IPS DF 4.7 (cell line): ENCODE data around the gene DISP3.

ENCODE experiments used
- DNase-seq: peaks from one replicate; pipeline ENCODE4 v3.0.0-alpha.2; 2013; ENCODE audit warnings: low spot score; ENCODE audit errors: extremely low read depth

DISP3 gene

DNA sequence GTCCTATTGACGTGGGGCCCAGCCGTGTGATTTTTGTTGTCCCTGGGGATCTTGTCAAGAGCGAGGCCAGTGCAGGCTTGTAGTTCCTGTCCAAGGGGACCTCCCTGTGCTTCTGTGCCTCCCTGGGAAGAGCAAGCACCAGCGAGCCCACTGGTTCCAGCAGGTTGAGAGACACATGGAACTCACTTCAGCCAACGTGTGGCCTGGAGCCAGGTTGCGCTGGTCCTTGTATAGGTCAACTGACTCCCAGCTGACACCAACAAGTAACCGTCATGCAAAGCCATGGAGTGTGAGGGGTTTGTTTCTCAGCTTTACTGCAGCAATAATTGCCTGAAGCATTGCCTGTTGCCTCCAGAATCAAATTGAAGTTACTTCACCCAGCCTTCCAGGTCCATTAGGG is 63.0 kb downstream of the DISP3 start:
- DNase-seq, result no peak

DNA sequence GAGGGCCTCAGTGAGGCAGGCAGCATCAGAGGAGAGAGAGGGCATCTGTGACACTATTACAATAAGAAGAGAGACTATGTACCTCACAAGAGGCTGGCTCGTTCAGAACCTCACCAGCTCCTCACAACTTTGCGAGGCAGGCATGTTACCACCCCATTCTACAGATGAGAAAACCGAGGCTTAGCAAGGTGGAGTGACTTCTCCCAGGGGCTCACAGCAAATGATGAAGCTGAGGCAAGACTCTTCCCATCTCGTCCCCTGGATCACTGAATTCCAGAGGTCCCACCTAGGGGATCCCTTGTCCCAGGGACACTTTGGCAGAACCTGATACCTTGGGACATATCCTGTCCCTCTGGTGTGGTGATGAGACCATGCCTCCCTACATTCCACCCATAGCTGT is 64.4 kb downstream of the DISP3 start:
- DNase-seq, result no peak

DNA sequence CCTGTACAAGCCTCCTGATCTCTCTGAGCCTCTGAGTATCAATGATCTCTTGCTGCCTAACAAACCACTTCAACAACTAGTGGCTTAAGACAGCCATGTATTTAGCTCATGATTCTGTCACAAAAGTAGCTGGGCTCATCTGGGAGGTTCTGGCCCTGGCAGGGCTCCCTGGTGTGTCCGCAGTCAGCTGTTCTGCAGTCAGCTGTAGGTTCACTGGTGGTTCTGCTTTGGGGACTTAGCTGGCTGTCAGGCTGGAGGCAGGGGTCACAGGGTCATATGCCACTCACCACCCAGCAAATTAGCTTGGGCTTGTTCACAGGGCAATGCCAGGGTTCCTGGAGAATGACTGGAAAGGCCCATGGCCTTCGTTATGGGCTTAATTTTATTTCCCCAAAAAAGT is 64.8 kb downstream of the DISP3 start:
- DNase-seq, result no peak

DNA sequence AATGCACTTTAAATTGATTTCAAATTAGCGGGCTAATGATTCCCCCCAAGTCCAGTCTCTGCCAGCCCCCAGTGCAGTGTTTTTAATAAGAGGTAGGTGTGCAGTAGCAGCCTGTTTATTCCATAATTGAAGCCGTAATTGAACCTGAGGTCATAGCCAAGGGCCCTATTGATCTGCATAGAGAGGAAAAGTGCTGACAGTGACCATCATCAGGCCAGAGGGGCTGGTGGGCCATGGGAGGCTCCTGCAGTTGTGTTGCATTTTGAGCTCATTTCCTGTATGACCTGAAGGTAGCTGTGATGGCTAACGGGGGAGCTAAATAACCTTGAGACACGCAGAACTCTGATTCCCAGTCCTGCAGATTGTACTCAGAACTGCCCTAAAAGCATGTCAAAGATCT is 67.5 kb downstream of the DISP3 start:
- DNase-seq, result no peak

DNA sequence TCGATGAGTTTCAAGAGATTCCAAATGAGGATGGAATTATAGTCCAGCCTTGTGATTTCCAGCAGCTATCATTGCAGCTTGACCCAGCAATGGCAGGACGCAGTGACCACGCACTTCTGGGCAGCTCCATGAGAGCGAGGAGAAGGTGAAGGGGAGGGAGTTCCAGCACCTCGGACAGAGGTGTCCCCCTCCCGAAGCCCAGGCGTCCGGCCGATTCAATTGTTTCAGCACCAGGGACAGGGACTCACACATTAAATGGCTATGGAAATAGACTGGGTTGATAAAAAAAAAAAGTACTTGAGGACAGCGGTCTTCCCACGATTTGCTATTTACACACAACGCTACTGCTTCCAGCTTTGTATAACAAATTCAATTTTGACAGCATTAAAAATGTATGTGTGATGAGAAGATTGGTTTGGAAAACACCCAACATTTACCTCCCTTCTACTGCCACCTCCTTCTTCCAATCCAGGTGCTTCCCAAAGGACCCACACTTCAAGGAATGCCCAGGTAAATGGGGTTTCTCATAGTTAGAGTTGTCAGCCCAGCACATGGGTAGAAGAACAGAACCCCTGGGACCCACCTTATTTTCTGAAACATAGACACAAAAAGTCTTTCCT is 71.8 kb downstream of the DISP3 start:
- DNase-seq, result peak; percentile 68

DNA sequence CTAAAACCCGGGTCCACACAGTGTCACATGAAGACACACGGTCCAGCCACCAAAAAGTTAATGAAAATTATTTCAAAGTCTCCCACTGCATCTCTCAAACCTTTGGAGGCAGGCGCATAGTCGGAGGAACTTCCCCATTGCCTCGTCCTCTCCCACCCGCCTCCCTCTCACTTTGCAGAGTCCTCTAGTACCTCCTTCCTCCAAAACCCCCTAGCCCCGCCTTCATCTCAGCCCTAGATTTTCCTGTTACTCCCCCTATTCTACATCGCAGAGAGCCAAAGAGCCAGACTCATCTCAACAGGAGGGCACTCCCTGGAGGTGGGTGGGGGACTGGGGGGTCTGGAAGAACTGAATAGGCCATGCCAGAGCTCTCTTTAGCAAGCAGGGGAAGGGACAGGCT is 79.3 kb downstream of the DISP3 start:
- no peak for DNase-seq

DNA sequence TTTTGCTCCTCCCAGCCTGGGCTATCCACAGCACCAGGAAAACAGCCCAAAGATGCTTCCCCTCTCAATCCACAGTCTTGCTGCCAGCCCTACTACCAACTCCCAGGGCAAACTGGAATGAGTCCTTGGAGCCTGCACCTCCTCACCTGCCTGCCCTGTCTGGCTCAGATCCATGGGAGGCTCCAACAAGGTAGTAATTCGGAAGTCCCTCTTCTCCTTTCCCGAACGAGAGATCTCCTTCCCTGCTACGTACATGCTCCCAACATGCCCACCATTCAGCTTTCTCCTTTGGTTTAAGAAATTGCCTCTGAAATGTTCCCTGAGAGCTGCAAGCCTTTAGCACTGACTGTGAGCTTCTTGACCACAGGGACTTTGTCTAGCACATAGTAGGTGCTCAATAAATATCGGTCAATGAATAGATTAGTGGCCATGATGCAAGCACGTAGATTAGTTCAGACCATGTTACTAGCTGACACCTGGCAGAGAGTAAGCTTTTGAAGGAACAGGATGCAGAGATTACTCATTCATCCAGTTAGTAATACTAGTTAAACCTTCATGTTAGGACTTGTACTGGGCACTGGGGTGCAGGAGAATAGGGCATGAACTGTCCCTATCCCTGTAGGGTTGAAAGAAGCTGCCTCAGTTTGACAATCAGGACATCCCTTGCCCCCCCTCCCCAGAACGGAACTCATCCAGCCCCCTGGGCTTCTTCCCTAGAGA is 80.1 kb downstream of the DISP3 start:
- DNase-seq, result no peak

DNA sequence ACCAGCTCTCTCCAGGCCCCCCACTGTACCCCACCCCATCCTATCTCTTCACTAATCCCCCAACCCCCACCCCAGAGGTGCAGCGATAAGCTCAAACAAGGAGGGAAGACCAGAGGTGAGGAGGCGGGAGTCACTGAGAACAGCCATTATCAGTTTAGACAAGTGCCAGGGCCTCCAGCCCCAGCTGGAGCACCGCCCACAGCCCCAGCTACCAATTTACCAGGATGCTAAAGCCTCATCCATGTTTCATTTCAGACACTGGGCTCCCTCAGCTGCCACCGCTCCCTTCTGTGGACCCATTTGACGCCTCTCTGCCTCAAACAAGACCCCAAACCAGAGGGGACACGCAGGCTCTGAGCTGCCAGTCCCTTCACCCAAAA is 80.6 kb downstream of the DISP3 start:
- no peak for DNase-seq

DNA sequence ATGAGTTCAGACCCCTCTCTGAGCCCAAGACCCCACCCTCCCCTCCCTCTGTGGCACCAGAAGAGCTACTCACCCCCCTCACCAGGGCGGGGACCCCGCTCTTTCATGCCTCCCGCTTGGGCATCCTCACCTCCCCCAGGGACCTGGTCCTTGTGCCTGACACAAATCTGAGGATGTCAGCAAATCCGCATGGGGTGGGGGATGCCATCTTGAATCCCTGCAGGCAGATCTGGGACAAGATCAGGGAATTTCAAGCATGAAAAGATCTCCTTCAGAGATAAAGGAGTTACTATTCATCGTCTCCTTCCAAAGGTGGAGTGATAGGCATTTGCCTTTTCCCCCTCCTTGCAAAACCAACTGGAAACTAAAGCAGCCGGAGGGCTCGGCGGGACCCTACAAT is 81.1 kb downstream of the DISP3 start:
- no peak for DNase-seq

DNA sequence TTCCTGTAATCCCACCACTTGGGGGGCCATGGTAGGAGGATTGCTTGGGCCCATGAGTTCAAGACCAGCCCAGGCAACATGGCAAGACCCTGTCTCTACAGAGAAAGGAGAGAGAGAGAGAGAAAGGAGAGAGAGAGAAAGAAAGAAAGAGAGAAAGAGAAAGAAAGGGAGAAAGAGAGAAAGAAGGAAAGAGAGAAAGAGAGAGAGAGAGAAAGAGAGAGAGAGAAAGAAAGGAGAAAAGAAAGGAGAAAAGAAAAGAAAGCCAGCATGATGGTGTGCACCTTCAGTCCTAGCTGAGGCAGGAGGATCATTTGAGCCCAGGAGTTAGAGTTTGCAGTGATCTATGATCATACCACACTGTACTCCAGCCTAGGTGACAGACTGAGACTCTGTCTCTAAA is 82.8 kb downstream of the DISP3 start:
- DNase-seq, result no peak

- DNase-seq, result no peak
Measured at GRCh38 chr1:11562664-11563063, 83.7 kb downstream of the DISP3 start.

DNA sequence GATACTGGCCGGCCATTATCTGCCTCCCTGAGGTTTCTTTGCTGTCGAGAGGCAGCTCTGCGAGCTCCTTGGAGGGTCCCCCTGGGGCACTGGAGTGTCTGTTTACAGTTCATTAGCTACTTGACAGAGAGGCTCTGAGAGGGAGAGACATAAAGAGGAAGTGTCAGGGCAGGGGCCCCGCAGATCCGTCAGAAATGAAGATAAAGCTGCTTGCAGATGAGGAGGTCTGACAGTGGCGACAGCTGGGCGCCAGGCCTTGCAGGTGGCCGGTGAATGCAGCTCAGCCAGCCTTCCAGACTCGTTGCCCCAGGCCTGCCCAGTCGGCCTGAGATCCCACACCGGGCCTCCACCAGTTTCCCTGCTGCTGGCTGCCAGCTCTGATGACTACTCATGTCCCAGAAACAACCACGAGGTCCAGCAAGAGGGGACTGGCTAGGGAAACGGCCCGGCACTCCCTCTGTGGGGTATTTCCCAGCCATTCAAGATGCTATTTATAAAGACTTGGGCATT is 84.7 kb downstream of the DISP3 start:
- no peak for DNase-seq

- no peak for DNase-seq
Measured at GRCh38 chr1:11564237-11564636, 85.3 kb downstream of the DISP3 start.

DNA sequence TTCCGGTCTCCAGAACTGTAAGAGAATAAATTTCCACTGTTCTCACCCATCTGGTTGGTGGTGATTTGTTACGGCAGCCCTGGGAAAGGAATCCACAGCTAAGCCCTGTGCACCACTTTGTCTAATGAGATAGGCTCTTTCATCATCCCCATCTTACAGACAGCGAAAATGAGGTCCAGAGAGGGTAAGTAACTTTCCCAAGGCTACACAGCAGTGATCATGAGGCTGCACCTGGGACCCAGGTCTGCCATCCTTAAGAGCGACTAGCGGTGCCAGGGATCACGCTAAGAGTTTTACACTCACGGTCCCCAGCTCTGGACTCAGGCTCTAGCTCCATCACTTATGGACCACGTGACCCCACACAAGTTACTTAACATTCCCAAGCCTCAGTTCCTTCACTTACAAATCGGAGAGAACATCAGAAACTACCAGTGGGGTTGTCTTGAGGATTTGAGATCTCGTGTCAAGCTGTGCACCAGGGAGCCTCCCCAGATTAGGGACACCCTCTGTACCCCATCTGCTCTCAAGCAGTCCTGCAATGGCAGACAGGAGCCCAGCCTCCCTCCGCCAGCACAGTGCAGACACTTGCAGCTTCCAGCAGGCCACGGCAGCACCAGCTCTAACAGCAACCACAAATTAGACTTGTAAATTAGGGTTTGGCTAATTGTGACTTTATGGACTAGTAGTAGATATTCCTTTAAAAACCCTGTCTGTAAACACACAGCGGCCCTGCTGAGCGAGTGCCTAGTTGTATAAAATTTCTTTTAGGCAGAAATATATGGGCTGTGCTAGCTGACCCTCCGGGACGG is 87.3 kb downstream of the DISP3 start:
- no peak for DNase-seq

- DNase-seq, result no peak
Measured at GRCh38 chr1:11567244-11568065, 88.5 kb downstream of the DISP3 start.

GRCh38 chr1:11568687-11569086 is 89.7 kb downstream of the DISP3 start:
- DNase-seq, result no peak

GRCh38 chr1:11569551-11569950 is 90.6 kb downstream of the DISP3 start:
- no peak for DNase-seq

DNA sequence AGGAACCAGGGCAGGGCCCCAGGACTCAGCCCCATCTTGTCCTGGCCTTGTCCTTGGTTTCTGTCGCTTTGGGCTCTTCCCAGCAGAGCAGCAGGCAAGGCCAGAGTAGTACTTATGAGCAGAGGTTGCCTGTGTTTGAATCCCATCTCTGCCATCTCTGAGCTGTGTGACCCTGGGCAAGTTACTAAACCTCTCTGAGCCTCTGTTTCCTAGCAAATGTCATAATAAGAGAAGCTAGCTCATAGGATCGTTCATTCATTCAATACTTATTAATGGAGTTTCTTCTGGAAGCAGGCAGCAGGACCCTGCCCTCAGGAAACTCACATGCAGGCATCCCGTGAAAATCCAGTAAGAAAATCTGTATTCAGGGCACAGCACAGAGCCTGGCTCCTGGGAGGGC is 91.0 kb downstream of the DISP3 start:
- DNase-seq, result no peak

DNA sequence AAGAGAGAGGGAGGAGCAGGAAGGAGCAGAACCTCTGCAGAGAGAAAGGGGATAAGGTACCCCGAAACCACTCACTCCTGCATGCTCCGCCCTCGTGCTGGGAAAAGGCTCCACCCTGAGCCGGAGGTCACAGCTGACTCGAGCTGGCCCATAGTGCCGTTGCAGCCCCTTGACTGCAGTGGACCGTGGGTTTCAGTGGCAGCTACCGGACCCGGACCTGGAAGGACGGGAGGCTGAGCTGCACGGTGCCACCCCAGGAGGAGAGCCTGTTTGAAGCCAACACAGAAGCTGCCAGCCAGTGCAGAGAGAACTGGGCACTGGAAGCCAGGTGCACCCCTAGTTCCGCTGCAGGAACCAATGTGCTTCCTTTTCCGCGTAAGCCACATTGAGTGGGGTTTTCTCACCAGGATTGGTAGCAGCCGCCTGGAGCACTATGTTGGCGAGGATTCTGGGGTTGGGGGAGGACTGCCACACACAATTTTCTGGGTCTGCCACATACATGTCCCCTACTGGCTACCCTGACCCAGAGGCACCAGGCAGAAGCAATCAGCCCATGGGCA is 91.9 kb downstream of the DISP3 start:
- no peak for DNase-seq

DNA sequence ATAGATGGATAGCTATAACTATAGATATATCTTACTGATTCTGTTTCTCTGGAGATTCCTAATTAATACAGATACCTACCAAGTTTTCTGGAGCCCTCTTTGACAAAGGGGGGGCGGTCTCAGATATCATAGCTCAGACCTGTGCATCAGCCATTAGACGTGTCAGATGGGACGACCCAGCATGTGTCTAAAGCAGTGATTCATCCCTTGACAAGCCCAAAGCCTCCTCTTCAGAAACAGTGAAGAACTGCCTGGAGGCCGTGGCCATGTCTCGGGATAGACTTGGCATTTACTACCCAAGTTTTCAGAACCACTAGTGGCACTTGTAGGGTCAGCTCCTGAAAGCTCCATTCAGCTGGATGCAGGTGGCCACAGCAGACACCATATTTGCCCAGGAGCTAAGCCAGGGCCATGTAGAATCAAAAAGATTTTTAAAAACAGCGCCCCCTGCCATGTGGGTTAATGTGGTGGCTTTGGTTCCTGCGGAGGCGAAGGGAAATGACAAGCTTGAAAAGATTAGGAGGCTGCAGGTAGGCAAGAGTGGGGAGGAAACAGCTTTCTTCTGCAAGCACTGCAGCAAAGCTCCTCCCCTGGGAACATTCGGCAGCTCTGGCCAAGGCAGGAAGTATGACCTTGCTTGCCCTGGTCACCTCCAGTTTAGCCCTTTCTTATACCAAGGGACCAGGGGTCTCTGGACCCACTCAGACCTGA is 93.1 kb downstream of the DISP3 start:
- peak; percentile 64 for DNase-seq
